Measurements from ENCODE around the gene GRIP2.

GRIP2 gene

DNA sequence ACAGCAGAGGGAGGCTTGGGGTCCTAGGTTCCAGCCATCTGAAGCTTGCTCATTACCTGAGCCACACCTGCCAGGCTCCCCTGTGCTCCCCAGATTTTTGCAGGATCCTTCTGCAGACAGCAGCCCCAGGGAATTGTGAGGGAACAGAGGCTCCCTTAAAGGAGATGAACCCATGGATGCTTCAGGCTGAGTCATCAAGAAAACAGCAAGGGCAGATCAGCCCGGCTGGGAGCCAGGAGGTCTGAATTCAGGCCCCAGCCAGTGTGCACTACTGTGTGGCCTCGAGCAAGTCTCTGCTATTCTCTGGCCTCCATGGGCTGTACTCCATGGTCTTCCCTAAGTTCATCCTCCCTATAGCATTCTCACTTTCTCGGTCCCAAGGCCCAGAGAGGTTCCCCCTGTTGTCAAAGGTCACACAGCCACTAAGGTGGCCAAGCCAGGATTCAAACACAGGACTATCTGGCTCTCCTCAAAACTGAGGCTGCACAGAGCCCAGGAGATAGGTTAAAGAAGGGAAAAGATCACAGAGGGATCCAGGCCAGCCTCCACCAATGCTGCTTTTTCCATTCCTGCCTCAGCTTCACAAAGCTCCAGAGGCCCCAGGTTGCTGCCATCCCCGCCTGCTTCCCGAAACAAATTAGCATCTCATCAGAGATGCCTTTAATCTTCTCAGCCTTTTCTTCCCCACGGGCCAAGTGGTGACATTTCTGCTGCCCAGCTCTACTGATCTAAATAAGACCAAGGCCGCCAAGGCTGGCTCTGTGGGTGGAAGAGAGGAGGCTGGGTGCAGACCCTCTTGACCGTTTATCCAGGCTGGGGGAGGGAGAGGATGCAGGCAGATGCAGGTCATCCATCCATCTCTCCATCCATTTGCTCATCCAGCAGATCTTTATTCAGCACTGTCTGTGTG, 21.2 kb upstream of the GRIP2 start:
- DNase-seq, result no peak

DNA sequence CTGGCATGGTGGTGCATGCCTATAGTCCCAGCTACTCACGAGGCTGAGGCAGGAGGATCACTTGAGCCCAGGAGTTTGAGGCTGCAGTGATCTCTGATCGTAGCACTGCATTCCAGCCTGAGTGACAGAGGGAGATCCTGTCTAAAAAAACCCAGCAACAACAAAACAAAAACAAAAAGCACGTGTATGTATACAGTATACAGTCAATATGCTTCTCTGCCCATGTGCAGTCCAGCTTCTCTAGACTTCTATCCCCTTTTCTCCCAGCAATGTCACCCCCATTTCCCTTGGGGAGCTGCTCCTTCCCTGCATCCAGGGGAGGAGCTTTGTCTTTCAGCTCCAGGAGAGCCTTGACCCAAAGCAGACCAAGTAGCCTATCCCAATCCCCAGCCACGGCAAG, 20.0 kb upstream of the GRIP2 start:
- no peak for DNase-seq

DNA sequence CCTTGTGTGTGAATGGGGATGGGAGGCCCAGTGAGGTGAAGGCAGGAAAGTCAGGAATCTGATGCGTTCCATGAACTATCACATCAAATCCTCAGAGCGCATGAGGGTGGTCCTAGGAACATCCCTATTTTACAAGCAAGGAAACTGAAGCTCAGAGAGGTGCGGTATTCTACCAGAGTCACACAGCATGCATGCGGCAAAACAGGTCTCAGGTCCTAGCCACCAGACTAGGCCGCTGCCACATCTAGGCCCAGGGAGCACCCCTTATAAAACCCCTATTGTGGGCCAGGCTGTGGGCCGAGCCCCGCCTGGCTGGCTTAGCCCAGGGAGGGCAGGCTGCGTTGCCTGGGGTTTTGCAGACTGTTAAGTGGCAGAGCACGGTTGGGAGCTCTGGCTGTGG, 17.9 kb upstream of the GRIP2 start:
- DNase-seq, result no peak

DNA sequence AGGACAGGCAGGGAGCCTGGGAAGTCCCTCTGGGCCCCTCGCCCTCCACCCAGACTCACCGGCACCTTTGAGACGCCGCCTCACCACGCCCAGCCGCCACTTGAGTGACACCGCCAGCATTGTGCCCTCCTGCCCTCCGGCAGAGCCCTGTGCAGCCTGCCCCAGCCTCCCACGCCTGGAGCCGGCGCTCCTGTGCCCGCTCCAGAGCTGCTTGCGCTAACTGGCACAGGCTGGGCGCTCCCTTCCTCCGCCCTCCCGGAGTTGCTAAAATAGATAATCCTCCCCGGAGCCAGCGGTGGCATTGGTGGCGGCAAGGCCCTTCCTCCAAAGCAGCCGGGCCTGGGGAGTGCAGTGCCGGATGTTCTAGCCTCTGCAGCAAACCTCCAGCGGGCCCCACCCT, 15.7 kb upstream of the GRIP2 start:
- no peak for DNase-seq

DNA sequence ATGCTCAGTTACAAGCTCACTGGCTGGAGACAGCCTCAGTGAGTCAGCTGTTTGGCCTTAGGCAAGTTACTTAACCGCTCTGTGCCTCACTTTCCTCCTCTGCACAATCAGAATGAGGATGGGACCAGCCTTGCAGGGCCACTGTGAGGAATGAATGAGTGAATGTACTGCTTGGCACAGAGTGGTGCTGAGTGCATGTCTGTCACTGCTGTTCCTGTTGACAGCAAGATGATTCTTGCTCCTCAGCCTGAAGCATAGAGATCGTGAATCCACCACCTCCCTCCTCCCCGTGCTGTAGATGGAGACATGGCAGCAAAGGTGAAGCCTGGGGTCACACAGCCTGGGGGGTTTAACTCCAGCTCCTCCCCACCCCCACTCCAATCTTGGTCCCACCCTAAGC, 14.6 kb upstream of the GRIP2 start:
- DNase-seq, result no peak

DNA sequence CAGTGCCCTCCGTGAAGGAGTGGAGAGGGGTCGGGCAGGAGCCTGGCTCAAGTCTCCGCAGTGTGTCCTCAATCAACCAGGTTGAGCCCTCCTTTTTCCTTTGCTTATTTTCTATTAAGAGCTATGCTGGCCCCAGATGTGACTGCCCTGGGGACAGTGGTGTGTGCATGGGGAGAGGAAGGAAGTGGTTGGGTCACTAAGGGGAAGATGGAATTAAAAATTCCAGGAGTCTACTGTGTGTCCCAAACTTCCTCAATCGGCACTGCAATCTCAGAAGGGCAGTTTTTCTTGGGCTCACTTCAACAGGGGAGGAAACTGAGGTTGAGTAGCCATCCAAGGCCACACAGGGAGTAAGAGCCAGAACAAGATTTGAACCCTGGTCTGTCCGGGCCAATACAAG, 13.7 kb upstream of the GRIP2 start:
- no peak for DNase-seq

DNA sequence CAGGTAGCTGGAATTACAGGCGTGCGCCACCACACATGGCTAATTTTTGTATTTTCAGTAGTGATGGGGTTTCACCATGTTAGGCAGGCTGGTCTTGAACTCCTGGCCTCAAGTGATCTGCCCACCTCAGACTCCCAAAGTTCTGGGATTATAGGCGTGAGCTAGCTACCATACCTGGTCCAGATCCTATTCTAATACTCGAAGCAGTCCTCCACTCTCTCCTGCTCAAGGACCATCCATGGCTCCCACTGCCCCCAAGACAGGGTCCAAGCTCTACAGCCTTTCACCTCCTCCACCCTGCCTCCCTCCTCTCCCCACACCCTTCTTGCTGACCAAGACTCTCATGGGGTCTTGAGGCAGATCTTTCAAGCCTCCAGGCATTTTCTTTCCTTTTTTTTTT, 12.6 kb upstream of the GRIP2 start:
- no peak for DNase-seq

DNA sequence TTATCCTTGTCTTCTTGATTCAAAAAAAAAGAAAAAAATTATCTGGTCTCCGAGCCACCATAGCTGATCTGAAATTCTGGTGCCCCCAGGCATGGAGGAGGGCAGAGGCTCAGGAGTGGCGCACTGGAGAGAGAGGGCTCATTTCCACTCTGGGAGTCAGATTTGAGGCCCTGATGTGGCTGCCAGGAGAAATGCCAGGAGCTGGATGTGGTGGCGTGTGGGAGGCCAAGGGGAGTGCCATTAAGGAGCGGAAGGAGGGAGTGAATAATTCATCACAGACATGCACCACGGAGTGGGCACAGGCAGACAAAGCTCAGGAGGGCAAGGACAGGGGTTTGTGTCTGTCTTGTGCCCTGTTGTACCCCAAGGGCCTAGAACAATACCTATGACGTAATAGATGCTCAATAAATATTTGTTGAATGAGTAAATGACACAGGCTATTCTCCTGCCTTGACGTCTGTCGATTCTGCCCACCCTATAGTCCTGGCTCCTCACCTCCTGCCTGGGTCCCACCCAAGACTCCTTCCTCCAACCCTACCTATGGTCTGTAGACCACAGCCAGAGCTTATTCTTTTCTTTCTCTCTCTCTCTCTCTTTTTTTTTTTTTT, 12.0 kb upstream of the GRIP2 start:
- DNase-seq, result no peak

DNA sequence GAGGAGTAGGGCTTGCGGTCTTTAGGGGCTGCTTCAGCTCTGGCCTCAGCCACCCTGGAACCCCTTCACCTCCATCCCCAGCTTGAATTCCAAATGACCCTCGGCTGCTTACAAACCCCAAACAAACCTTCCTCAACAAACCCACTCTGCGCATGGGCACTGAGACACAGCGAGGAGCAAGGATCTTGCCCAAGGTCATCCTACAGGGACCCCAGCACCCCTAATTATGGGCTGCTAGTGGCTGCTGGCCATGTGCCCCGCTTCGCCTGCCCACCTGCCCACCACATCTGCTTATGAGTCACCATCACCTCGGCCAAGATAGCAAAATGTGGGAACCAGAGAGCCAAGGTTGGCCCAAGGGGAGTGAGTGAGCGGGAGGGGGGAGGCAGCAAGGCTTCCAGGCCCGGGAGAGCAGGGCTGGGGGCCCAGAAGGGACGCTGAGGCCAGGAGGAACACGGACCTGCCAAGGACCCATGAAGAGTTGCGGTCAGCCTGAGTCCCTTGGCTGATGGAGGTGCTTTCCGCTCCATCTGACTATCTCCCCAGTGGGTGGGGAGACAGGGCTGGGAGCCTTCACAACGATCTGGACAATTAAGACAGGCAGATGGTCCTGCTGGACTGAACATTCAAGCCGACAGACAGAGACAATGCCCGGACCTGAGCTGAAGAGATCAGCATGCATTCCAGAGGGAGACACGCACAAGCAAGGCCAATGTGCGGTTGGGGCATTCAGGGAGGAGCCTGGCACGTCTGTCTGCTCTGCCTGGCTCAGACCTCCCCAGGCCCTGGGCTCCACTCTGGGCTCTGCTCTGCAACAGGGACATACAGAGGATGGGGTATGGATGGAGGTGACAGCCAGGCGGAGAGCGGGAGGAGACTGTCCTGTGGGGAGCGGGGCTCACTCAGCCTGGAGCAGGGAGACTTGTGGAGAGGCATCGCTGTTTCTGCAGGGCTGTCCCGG, 10.8 kb upstream of the GRIP2 start:
- DNase-seq, result no peak

DNA sequence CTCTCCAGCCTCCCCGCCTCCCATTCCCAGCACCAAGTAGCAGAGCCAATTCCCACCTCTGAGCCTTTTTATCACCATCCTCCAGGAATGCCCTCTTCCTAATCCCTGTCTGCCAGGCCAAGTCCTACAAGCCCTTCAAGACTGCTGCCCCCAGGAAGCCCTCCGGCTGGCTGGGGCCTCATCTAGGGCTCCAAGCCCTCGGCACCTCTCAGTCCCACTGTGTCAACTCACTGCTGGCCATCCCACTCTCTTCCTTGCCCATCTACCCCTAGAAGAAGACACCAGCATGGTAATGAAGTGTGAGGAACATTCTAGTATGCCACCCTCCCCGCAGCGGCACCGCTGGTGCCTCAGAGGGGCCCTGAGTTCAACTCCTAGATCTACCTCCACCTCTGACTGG, 10.0 kb upstream of the GRIP2 start:
- DNase-seq, result no peak

DNA sequence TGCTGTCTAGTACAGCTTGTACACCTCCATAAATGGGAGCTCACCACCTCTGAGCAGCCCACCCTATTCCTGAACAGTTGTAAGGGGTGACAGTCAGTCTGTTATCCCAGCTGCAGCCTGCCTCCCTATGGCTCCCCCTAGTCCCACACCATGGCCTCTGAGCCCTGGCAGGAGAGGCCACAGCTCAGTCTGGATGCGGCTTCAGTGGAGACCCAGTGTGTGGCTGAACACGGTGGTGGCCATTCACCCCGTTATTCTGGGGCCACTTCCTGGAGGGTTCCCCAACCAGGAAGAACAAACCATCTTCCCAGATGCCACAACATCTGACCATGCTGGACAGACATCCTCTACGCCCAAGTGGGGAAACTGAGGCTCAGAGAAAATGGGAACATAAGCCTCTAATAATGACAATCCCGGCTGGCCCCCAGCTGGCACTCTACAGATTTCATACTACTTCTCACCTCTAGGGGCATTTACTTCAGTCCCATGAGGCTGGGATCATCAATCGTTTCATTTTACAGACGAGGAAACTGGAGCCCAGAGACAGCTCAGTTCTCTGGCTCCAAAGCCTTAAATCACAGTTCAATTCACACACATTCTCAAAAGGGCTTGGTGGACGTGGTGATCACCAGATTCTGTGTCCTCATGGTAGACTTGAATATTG, 9.2 kb upstream of the GRIP2 start:
- DNase-seq, result no peak

DNA sequence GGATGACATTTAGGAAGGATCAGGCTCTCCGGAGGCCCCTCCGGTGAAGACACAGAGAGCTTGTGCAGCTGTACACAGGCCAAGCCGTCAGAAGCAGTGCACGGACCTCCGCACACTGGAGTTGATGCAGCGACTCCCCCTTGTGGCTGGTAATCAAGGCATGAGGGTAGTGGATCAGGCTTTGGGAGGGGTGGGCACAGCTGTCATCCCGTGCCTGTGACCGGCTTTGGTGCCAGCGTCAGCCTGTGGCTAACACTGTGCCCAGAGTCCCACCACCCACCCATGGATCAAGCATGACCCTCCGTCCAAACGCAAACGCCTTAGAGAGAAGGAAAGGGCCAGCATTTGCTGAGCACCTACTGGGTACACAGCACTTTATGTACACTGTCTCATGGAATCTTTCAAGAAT, 8.2 kb upstream of the GRIP2 start:
- no peak for DNase-seq

DNA sequence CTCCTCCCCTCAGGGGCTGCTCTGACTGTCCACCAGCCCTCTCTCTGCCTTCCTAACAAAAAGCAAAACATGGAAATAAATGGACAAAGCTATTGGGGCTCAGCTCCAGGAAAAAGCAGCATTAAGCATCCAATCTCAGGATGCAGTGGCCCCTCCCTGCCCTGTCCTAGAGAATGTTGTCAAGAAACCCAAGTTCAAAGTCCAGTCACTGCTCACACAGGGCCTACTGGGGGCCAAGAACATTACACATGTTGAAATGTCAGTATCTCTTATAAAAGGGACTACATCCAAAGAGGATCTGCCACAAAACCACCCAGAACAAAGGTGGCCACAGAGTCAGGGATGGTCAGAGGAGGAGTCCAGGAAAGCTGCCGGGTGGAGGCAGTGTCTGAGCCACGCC, 7.6 kb upstream of the GRIP2 start:
- no peak for DNase-seq

DNA sequence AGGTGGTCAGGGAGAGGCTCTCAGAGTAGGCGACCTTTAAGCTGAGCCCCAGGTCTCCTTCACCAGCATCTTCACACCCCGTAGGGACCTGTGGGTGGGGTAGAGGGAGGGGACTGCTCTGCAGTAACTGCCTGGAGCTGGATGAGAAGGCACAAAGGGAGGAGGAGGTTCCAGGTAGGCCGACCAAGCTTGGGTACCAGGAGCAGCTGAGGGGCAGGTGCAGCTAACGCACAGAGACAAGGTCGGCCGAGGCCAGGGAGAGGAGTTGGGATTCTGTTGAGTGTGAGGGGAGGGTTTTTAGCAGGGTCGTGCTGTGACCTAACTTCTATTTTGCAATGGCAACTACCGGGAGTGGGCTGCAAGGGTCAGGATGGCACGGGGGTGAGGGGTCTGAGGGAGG, 5.9 kb upstream of the GRIP2 start:
- no peak for DNase-seq

DNA sequence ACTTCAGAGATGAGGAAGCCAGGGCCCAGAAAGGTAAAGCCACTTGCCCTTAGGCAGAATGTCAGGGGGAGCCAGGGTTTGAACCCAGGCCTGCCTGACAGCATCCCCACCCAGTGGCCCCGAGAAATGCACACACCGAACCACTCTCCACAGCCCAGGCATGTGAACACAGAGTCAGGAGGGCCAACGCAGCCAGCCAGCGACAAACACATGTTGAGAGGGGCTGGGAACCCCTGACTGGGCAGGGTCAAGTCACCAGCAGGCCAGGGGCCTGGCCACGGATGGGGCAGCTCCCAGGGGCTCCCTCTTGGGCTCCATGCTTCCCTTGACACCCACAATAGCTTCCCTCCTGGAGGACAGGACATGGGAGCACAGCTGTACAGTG, 5.1 kb upstream of the GRIP2 start:
- no peak for DNase-seq

DNA sequence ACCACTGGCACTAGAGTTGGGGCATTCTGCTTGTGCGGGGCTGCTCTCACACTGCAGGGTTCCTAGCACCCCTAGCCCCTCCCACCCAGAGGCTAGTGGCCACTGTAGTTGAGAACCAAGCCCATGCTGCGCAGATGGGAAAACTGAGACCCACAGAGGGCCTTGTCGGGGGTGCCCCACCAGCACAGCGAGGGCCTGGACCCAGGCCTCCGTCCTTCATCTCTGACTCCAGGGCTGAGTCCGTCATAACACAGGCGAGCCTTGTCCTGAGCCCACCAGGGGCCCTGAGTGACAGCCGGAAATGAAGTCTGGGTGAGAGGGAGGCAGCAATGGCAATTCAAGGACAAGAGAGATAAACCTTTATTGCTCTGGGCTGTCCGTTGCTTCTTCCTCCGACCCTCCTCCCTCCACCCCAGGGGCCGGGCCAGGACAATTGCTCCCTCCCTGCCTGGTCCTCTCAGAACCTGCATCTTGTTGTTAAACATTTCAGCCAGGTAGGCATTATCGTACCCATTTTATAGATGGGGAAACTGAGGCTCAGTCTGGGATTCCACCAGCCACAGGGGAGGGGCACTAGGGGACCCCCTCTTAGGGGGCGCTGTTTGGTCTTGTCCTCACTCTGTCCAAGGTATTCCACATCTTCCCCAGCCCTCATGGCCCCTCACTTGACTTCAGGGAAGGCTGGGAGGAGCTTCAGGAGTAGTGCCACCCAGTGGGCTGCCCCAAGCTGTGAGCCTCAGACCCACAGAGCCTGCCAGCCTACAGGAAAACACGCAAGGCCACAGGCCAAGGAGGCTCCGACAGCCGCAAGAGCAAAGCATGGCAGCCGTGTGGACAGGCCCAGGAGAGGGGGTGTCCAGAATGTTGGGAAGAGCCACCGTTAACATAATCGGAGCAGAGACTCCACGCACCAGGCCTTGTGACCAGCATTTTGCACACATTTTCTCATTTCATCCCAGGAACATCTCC, 4.4 kb upstream of the GRIP2 start:
- DNase-seq, result no peak

DNA sequence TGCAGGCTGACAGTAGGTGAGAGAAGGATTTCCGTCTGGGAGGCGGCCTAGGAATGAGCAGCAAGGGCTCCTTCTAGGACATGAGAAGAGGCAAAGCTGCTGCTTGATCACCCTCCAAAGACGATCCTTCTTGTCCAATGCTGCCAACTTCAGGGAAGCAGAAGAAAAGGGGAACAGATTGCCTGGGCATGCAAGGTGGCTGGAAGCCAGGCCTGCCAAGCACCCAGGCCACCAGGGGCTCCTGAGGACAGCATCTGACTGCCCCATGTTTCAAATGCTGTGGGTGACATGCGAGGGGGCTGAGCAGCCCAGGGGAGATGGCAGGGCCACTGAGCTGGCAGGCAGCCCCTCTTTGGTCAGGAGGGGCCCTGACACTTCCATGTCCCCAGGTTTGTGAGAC, 3.3 kb upstream of the GRIP2 start:
- no peak for DNase-seq

DNA sequence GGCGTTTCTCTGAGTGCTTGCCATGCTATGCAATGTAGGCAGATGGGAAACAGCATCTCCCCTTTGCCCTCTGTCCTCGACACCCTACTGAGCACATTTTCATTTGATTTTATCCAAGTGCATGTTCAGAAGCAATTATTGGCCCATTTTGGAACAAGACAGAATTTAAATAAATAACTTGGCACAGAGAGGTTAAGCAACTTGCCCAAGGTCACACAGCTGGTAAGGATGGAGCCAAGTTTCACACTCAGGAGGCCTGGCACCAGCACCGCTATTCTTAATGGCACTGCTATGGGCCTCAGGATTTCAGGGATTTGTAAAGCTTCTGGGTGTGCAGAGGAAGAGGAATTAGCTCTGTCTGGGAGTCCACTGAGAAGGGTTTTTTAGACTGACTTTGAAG, 2.5 kb upstream of the GRIP2 start:
- DNase-seq, result no peak

DNA sequence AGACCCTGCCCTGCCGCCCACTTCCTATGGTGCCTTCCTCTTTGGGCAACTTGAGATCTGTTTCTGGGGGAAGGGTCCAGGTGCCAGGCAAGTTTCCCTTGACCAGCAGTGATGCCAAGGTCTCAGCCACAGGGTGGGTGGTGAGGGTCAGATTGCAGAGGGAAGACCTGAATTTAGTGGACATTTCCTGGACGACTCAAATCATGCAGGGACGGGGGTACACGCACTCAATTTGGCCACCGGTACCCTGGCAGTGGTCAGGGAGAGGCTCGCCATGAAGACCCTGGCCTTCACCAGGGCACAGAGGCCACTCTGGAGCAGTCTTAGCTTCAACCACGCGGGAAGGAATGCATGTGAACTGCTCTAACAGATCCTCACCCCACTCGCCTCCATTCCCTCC, 1.5 kb upstream of the GRIP2 start:
- DNase-seq, result no peak

DNA sequence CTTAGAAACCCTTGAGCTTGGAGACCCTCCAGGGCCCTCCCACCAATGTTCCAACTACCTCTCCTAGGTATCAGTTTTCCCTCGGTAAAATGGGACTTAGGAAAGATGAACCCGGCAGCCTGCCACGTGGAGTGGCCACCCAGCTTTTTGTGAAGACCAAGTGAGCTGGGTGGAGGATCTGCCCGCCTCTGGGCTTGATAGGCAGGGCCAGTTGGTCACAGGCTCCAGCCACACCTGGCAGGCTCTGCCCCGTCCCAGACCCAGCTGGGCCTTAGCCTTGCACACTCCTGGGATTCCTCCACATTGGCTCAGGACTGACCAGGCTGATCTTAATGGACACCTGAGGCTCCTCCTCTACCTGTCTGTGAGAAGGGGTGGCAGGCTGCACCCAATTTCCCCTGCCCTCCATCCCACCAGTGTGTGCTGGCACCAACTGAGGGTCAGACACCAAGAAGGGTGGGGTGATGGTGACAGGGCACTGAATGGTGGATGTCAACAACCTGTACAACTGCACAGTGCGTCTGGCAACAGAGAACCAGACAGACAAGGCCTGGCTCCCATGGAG, 761 bp upstream of the GRIP2 start:
- no peak for DNase-seq

DNA sequence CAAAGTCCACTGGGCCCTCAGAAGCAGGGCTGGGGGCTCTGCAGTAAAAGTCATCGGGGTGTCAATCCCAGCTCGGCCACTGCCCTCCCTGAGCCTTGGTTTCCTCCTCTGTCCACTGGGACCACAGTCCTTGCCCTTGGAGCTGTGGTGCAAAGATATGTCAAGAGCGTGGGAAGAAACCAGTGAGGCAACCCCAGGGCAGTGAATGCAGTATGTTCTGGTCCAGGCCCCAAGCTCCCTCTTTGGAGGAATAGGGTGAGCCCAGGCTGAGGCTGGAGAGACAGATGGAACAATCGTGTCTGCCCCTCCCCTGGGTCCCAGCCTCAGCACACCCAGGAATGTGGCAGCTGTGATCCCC, 779 bp downstream of the GRIP2 start:
- no peak for DNase-seq

All from DMS79 (cell line).